Heart left ventricle (tissue), 13 donors: ENCODE measurements around the gene MRPL40.

Experiments
- POLR2A ChIP-seq, 2 donors: fragments of 450-650 bp; IDR thresholded peaks; one replicate each; pipeline ENCODE4 v1.6.1; 2017; ENCODE audit warnings: antibody characterized with exemption in 2 of 2, mild to moderate bottlenecking in 2 of 2, moderate library complexity in 2 of 2
- TF ChIP-seq, protein P1 (sequence below), 12 donors: fragments of 200-600 bp; sonication (generic) in 4 of 12; IDR thresholded peaks; one replicate each; pipeline versions ENCODE4 v1.5.0 to v1.8.0; 2018 to 2022; ENCODE audit warnings: antibody characterized with exemption in 12 of 12, mild to moderate bottlenecking in 5 of 12
- donor health status: ischemic (EF 13 %, LVEDD 7.1; RV severe dilation, severe dysfunction).
- donor health status: DM: no; HTN: yes; CAD: no.
- donor health status: DM: no; HTN: no; CAD: no.
- donor health status: ischemic (EF 25% LVEDD 6.9; RV normal size, moderate dysfunction).
- donor health status: ischemic (EF 25% LVEDD 5.7; RV mildly dilated, moderate dysfunction).
- donor health status: ischemic (EF 35%, LVEDD 5.7; RV mildly dilated, moderate dysfunction).
- donor health status: nonischemic (EF 11% LVEDD 7.7; RV severe dilation, severe dysfunction).
- donor health status: DM: yes; HTN: yes; CAD: no.
- donor health status: PGD.
- donor health status: ischemic (EF 29% LVEDD 5.4; RV normal size, mild dysfunction).
- donor health status: nonischemic (EF 23%, LVEDD 6.1; RV moderate dilation, normal function).

DNA sequence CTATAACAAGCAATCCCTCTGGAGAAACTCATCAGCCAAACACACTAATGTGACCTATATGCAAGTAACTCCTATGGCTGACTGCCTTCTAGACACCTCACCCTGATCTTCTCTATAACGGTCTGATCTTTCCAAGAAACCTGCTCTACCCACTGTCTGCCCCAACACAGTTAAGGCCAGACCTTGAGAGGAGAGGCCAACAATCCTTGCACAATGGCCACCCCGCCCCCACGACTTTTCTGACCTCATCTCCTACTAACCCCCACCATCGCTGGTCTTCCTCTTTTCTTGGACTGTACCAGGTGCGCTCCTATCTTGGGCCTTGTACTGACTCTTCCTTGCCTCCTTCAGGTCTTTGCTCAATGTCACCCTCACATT, 13.3 kb upstream of the MRPL40 start:
- TF ChIP-seq, protein P1, sequence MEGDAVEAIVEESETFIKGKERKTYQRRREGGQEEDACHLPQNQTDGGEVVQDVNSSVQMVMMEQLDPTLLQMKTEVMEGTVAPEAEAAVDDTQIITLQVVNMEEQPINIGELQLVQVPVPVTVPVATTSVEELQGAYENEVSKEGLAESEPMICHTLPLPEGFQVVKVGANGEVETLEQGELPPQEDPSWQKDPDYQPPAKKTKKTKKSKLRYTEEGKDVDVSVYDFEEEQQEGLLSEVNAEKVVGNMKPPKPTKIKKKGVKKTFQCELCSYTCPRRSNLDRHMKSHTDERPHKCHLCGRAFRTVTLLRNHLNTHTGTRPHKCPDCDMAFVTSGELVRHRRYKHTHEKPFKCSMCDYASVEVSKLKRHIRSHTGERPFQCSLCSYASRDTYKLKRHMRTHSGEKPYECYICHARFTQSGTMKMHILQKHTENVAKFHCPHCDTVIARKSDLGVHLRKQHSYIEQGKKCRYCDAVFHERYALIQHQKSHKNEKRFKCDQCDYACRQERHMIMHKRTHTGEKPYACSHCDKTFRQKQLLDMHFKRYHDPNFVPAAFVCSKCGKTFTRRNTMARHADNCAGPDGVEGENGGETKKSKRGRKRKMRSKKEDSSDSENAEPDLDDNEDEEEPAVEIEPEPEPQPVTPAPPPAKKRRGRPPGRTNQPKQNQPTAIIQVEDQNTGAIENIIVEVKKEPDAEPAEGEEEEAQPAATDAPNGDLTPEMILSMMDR (IDR thresholded peaks at IDR 0.05) = no peak
- no peak for TF ChIP-seq POLR2A (IDR thresholded peaks at IDR 0.05)
